Muscle of leg (tissue), 11 donors: ENCODE results near the gene TGDS. TPM values are rescaled to one million over a fixed set of nuclear protein-coding genes. Genes with fewer than 3 reads are reported as not detected.
"Not testable (repeated sequence)": the region's sequence is repeated elsewhere in the genome, so short reads cannot be mapped to it uniquely, and the experiment has no call there.

ENCODE experiments used
- DNase-seq: peaks from one replicate; pipeline ENCODE4 v3.0.0; 2013
- H3K27ac ChIP-seq: one replicate; pipeline ENCODE4 v1.5.1; 2013; ENCODE audit warnings: mild to moderate bottlenecking, low read length, control low read depth
- H3K27me3 ChIP-seq: one replicate; pipeline ENCODE4 v1.6.1; 2013; ENCODE audit warnings: low read length; ENCODE audit not compliant: control insufficient read depth, insufficient read depth
- H3K36me3 ChIP-seq: one replicate; pipeline ENCODE4 v1.6.1; 2013; ENCODE audit warnings: low read length; ENCODE audit not compliant: control insufficient read depth, insufficient read depth
- H3K4me1 ChIP-seq: one replicate; pipeline ENCODE4 v1.6.1; 2013; ENCODE audit warnings: low read length; ENCODE audit not compliant: control insufficient read depth, insufficient read depth
- H3K4me3 ChIP-seq: one replicate; pipeline ENCODE4 v1.5.1; 2013; ENCODE audit warnings: low read length, control low read depth
- H3K9me3 ChIP-seq: replicated peaks from 2 replicates; pipeline ENCODE4 v1.6.1; 2013; ENCODE audit warnings: low read depth, low read length; ENCODE audit not compliant: control insufficient read depth
- WGBS: methylation state at CpG from one replicate; pipeline ENCODE4 v1.1.5; 2013; ENCODE audit warnings: missing lambda C conversion rate; ENCODE audit not compliant: insufficient coverage; 5-methylcytosine and 5-hydroxymethylcytosine counted together
- polyA plus RNA-seq, 8 donors: library from polyadenylated mRNA; unstranded; fragments of 120-200 nt; gene quantifications; one replicate each; pipeline versions ENCODE4 v1.2.1 to v1.2.3, GENCODE V29; 2013; ENCODE audit warnings: inconsistent platforms in 1 of 8, low replicate concordance in 1 of 8; ENCODE audit not compliant: insufficient read length in 8 of 8, insufficient read depth in 1 of 8
- total RNA-seq: library from RNA; stranded (reverse); fragments of 120-200 nt; gene quantifications from one replicate; pipeline ENCODE4 v1.2.4, GENCODE V29; 2013

The TGDS gene
- total and polyA plus RNA-seq, 9 donors = 9.0 to 11.9 (median 10.5) TPM

GRCh38 chr13:94544922-94545321 lies 51.0 kb downstream of the TGDS start:
- no peak for DNase-seq
- H3K4me1 ChIP-seq = peaks cover 7% of the 10 kb centered on the region
- H3K36me3 ChIP-seq = no peaks in the 10 kb centered on the region
- WGBS = no CpG with 5 or more reads among the region's 4 CpGs
- no peaks in the 10 kb centered on the region for H3K9me3 ChIP-seq
- no peak overlapping the region for H3K4me3 ChIP-seq
- no peaks in the 10 kb centered on the region for H3K27me3 ChIP-seq
- no peak overlapping the region for H3K27ac ChIP-seq

GRCh38 chr13:94542917-94543316 lies 53.0 kb downstream of the TGDS start:
- DNase-seq = no peak
- Histone ChIP-seq H3K4me1 (no peaks in the 10 kb centered on the region), H3K9me3 (no peaks in the 10 kb centered on the region), H3K27me3 (peaks cover 3% of the 10 kb centered on the region), H3K36me3 (no peaks in the 10 kb centered on the region), H3K27ac (no peak overlapping the region), H3K4me3 (no peak overlapping the region)
- 83% methylated on average over 2 of the region's 6 CpGs for WGBS

- DNase-seq = no peak
- H3K4me3 ChIP-seq = no peak overlapping the region
- peaks cover 3% of the 10 kb centered on the region for H3K27me3 ChIP-seq
- 66% methylated on average over 3 of the region's 7 CpGs for WGBS
- H3K36me3 ChIP-seq = no peaks in the 10 kb centered on the region
- H3K9me3 ChIP-seq = no peaks in the 10 kb centered on the region
- H3K27ac ChIP-seq = no peak overlapping the region
- H3K4me1 ChIP-seq = no peaks in the 10 kb centered on the region
These were observed 58.0 kb downstream of the TGDS start for GRCh38 chr13:94537740-94538630.

GRCh38 chr13:94535775-94536174 lies 60.2 kb downstream of the TGDS start:
- H3K4me1 ChIP-seq = no peaks in the 10 kb centered on the region
- H3K36me3 ChIP-seq = no peaks in the 10 kb centered on the region
- no CpG with 5 or more reads among the region's 4 CpGs for WGBS
- H3K9me3 ChIP-seq = no peaks in the 10 kb centered on the region
- peaks cover 3% of the 10 kb centered on the region for H3K27me3 ChIP-seq
- H3K27ac ChIP-seq = no peak overlapping the region
- DNase-seq = no peak
- H3K4me3 ChIP-seq = no peak overlapping the region

DNA sequence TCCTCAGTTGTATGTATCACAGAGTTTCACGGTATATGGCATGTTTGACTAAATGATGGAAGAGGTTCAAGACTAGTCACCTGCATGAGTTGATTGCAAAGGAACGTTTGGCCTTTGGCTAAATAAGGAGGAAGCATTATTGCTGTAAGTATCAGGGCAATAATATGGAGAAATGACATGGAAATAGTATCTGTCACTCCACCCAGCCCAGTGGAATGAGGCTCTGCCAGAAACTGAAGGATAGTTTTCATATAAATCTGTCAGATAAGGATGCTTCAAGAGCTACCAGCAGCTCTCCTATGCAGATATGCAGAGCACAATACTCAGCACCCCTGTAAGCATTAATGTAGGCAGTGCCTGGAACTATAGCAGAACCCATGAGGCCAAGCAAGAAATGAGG lies 60.7 kb downstream of the TGDS start:
- H3K36me3 ChIP-seq = no peaks in the 10 kb centered on the region
- no peaks in the 10 kb centered on the region for H3K4me1 ChIP-seq
- H3K27ac ChIP-seq = no peak overlapping the region
- H3K9me3 ChIP-seq = no peaks in the 10 kb centered on the region
- H3K4me3 ChIP-seq = no peak overlapping the region
- peaks cover 3% of the 10 kb centered on the region for H3K27me3 ChIP-seq
- DNase-seq = no peak
- WGBS = 83% methylated on average over 2 of the region's 2 CpGs

DNA sequence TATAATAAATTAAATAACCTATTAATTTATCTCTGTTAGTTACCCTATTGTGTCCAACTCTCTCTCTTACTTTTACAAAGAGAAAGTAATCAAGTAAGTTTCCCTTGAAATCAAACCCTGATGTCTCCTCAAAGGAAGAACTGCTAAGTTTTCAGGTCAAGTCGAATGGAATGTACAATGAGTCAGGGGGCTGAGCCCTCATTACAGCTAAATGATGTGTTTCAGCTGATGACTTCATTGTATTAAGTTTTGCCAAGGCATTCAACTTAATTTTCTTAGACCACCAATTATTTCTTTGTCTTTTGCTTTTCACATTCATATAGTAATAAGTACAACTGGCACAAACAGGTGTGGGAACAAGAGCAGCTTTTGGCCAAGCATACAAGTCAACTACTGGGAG lies 61.8 kb downstream of the TGDS start:
- no peaks in the 10 kb centered on the region for H3K9me3 ChIP-seq
- WGBS = no CpG with 5 or more reads among the region's 1 CpG
- no peaks in the 10 kb centered on the region for H3K4me1 ChIP-seq
- H3K27me3 ChIP-seq = peaks cover 3% of the 10 kb centered on the region
- no peak for DNase-seq
- H3K36me3 ChIP-seq = no peaks in the 10 kb centered on the region
- no peak overlapping the region for H3K27ac ChIP-seq
- no peak overlapping the region for H3K4me3 ChIP-seq

DNA sequence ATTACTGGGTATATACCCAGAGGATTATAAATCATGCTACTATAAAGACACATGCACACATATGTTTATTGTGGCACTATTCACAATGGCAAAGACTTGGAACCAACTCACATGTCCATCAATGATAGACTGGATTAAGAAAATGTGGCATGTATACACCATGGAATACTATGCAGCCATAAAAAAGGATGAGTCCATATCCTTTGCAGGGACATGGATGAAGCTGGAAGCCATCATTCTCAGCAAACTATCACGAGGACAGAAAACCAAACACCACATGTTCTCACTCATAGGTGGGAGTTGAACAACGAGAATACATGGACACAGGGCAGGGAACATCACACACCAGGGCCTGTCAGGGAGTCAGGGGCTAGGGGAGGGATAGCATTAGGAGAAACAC lies 63.7 kb downstream of the TGDS start:
- not testable (repeated sequence) for H3K27me3 ChIP-seq, H3K4me3 ChIP-seq, H3K4me1 ChIP-seq, H3K27ac ChIP-seq, DNase-seq, H3K9me3 ChIP-seq, H3K36me3 ChIP-seq
- no CpG with 5 or more reads among the region's 2 CpGs for WGBS

- not testable (repeated sequence) for H3K9me3 ChIP-seq, DNase-seq
- 71% methylated on average over 5 of the region's 7 CpGs for WGBS
These were observed 69.0 kb downstream of the TGDS start for GRCh38 chr13:94526956-94527355.

DNA sequence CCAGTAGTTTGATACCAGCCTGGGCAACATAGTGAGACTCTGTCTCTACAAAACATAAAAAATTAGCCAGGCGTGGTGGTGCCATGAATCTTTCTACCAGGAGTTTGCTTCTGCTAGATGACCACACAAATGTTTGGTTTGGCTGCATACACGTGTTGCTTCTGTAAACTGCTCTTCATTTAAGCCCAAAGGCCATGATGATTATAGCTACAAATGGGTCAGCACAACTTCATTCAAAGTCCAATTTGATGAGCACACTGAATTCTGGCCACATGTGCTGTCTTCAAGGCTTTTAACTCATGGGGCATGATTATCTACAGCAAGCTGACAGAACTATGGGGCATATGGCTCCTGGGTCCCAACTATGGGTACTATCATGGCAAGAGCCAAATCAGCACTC lies 70.2 kb downstream of the TGDS start:
- Histone ChIP-seq H3K4me1 (no peaks in the 10 kb centered on the region), H3K27ac (no peak overlapping the region), H3K9me3 (no peaks in the 10 kb centered on the region), H3K36me3 (no peaks in the 10 kb centered on the region), H3K4me3 (no peak overlapping the region), H3K27me3 (no peaks in the 10 kb centered on the region)
- DNase-seq = no peak
- 100% methylated on average over 2 of the region's 2 CpGs for WGBS

More at GRCh38 chr13:94526956-94527355, 69.0 kb downstream of the TGDS start:
- not testable (repeated sequence) for H3K36me3 ChIP-seq, H3K27ac ChIP-seq, H3K4me3 ChIP-seq, H3K27me3 ChIP-seq, H3K4me1 ChIP-seq

- Histone ChIP-seq H3K27me3 (no peaks in the 10 kb centered on the region), H3K27ac (no peak overlapping the region), H3K36me3 (no peaks in the 10 kb centered on the region), H3K4me1 (no peaks in the 10 kb centered on the region), H3K4me3 (no peak overlapping the region), H3K9me3 (no peaks in the 10 kb centered on the region)
- WGBS = 85% methylated on average over 5 of the region's 7 CpGs
- no peak for DNase-seq
These were observed 71.5 kb downstream of the TGDS start for GRCh38 chr13:94524407-94524806.
